HG02852 (cell line): ENCODE data around the gene CLDN24.
"Not testable (repeated sequence)": the region's sequence is repeated elsewhere in the genome, so short reads cannot be mapped to it uniquely, and the experiment has no call there.

Source experiments
- ATAC-seq: cut with Tn5 transposase; IDR thresholded peaks from one replicate; pipeline ENCODE4 v1.9.1; 2021; ENCODE audit warnings: mild to moderate bottlenecking, moderate library complexity; ENCODE audit not compliant: unreplicated experiment

The CLDN24 gene

DNA sequence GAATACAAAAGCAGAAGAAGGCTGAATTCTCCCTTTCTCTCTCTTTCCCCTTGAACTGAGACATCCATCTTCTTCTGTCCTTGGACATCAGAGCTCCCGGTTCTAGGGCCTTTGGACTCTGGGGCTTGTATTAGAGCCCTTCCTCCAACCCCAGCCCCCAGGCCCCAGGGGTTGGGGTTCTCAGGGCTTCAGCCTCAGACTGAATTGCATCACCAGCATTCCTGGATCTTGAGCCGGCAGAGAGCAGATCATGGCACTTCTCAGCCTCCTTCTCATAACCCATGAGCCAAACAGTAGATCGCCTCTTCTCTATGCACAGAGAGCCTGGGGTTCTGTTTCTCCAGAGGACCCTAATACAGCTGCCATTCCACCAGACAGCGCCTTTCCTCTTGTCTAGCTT, 25.3 kb upstream of the CLDN24 start:
- no peak for ATAC-seq

- no peak for ATAC-seq
These were observed 24.9 kb upstream of the CLDN24 start for GRCh38 chr4:183347146-183347545.

GRCh38 chr4:183345261-183345660, 23.0 kb upstream of the CLDN24 start:
- no peak for ATAC-seq

GRCh38 chr4:183344523-183345255, 22.5 kb upstream of the CLDN24 start:
- no peak for ATAC-seq

DNA sequence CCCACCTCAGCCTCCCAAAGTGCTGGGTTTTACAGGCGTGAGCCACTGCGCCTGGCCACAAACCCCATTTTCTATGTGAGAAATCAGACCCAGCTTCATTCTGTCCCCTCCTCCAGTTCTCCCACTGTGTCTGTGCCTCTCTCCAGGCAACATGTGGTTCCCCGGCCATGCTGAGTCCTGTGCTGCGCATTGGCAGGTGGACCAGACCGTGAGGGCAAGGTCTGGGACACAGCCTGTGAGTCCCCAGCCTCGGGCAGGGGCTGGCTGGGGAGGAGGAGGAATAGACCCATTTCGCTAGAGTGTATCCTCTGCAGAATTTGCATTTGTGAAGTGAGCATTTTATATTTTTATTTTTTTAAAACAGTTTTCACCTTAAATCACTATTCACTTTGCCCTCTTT, 21.5 kb upstream of the CLDN24 start:
- ATAC-seq: no peak

DNA sequence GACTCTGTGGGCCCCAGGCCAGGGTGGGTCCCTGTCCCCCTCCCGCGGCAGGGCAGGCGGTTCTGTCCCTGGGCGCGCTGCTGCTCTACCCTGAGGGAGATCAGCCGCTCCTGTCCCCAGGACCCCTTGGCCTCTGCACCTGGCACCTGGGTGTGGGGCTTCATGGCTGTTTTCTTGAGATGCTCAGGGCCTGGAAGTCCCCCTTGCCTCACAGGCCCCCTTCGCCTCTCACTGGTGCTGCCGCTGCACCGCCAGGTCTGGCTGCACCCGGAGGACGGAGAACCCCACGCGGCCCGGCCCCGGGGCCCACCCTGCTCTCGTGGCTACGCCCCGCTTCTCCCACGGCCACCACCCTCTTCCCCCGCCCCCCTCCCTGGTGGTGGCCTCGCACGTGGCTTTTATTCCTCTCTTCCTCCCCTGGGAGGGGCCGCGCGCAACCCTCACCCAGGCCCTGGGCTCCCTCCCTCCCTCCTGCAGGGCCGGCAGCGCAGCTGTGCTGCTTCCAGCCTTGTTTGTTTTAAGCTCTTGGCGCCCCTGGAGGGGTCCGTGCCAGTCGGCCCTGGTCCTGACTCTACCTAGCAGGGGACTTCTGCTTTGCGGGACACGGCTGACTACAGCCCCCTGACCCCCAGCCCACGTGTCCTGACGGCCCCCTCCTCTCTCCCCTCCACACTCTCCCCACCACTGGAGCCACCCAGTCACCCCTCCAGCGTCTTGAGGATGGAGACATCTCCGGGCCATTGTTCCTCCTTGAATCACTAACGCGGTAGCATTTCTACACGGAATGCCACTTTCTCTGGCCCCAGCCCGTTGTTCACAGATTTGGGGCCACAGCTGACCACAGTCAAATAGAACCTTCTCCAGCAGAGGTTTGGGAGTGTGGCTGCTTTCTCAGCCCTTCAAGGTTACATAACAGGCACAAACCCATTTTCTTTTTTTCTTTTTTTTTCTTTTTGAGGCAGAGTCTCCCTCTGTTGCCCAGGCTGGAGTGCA, 20.6 kb upstream of the CLDN24 start:
- no peak for ATAC-seq

DNA sequence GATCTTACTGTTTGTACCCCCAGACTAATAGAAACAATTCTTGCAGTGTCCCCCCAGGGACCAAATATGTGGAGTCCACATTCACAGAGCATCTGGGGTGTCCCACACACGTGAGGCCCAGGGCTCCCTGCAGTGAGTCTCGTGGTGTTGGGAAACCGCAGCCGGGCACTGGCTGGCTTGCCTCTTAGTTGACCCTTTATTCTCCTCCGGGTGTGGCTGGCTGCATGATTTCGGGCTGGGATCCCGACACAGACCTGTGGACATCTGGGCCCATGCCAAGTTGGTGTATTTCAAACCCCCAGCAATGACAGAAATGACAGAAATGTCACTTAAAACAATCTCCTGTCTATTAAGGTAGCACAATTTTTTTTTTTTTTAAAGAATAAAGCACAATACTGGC, 15.6 kb upstream of the CLDN24 start:
- ATAC-seq: no peak

- ATAC-seq: no peak
These were observed 15.1 kb upstream of the CLDN24 start for GRCh38 chr4:183337349-183337748.

GRCh38 chr4:183335369-183335940, 13.2 kb upstream of the CLDN24 start:
- no peak for ATAC-seq

- no peak for ATAC-seq
These were observed 11.8 kb upstream of the CLDN24 start for GRCh38 chr4:183333983-183334382.

GRCh38 chr4:183333202-183333601, 11.0 kb upstream of the CLDN24 start:
- no peak for ATAC-seq

DNA sequence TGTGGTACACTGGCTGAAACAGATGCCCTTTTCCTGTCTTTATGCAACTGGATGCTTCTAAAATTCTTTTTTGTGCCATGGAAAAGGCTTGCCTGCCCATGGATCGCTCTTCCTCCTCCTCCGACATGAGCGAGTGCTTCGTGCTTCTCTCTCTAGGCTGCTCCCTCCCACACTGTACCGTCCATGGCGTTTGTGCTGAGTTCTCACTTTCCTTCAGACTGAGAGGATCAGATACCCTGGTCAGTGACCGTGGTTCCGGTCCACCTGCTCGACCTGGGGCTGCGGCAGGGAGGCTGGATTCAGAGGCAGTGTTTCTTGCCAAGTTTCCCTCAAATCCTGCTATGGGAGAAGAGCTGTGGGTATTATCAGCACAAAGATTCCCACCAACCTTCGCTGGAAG, 10.2 kb upstream of the CLDN24 start:
- no peak for ATAC-seq

- ATAC-seq: no peak
These were observed 8.6 kb upstream of the CLDN24 start for GRCh38 chr4:183330841-183331240.

- ATAC-seq: no peak
These were observed 7.9 kb upstream of the CLDN24 start for GRCh38 chr4:183329954-183330742.

- no peak for ATAC-seq
These were observed 7.0 kb upstream of the CLDN24 start for GRCh38 chr4:183329244-183329643.

DNA sequence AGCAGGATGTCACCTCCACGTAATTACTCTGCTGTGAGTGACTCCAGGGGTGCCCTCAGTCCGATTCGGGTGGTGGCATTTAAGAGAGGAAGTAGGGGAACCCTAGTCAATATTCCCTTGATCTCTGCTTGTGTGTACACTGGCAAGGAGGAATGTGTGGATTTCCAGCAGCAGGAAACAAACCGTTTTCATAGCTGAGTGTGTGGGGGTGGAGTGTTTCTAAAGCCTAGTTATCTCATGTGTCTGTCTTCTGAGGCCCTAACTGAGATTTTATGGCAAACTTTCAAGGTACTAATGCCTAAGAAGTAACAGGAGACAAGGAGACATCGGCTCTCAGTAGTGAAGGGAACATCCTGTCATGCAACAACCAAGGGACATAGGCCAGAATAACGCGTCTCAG, 6.6 kb upstream of the CLDN24 start:
- ATAC-seq: no peak

- no peak for ATAC-seq
These were observed 5.6 kb upstream of the CLDN24 start for GRCh38 chr4:183327827-183328226.

DNA sequence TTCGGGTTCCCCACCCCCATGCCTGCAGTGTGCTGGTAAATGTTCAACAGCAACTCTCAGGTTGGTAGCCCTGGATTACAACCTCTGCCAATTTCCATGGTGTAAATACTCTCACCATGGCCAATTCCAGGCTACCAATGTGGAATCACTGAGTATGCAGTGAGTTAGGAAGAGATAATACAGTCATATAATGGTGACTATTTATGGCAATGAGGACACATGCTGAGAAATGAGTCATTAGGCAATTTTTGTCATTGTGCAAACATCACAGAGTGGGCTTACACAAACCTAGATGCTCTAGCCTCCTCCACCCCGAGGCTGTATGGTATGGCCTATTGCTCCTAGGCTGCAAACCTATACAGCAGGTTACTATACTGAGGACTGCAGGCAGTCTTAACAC, 4.6 kb upstream of the CLDN24 start:
- no peak for ATAC-seq

GRCh38 chr4:183326387-183326786, 4.2 kb upstream of the CLDN24 start:
- not testable (repeated sequence) for ATAC-seq

GRCh38 chr4:183324619-183325018, 2.4 kb upstream of the CLDN24 start:
- no peak for ATAC-seq

GRCh38 chr4:183324056-183324455, 1.8 kb upstream of the CLDN24 start:
- ATAC-seq: not testable (repeated sequence)
